Heart left ventricle (tissue), 16 donors: Measurements from ENCODE around the gene CFAP299. TPM values are rescaled to one million over a fixed set of nuclear protein-coding genes. Genes with fewer than 3 reads are reported as not detected.

ENCODE experiments used
- ATAC-seq, 4 donors: fragments of 200-7000 bp; cut with Tn5 transposase; one replicate each; pipeline ENCODE4 v1.9.1; 2020 to 2022; ENCODE audit warnings: moderate library complexity in 4 of 4, mild to moderate bottlenecking in 3 of 4, moderate number of reproducible peaks in 1 of 4
- DNase-seq, 5 donors: peaks; one replicate each; pipeline ENCODE4 v3.0.0-alpha.2; 2020
- H3K27ac ChIP-seq, 12 donors: fragments of 200-600 bp; sonication (generic) in 4 of 12; one replicate each; pipeline versions ENCODE4 v1.5.0 to v1.8.0; 2016 to 2022; ENCODE audit warnings: mild to moderate bottlenecking in 2 of 12
- H3K27me3 ChIP-seq, 9 donors: fragments of 200-600 bp; sonication (generic) in 2 of 9; one replicate each; pipeline versions ENCODE4 v1.5.1 to v1.8.0; 2016 to 2022; ENCODE audit warnings: mild to moderate bottlenecking in 3 of 9
- H3K36me3 ChIP-seq, 9 donors: fragments of 200-600 bp; sonication (generic) in 2 of 9; one replicate each; pipeline versions ENCODE4 v1.5.0 to v1.8.0; 2018 to 2022; ENCODE audit warnings: mild to moderate bottlenecking in 2 of 9
- H3K4me1 ChIP-seq, 12 donors: fragments of 200-600 bp; sonication (generic) in 4 of 12; one replicate each; pipeline versions ENCODE4 v1.5.0 to v1.8.0; 2016 to 2022; ENCODE audit warnings: mild to moderate bottlenecking in 3 of 12
- H3K4me3 ChIP-seq, 12 donors: fragments of 200-600 bp; sonication (generic) in 4 of 12; one replicate each; pipeline versions ENCODE4 v1.5.0 to v1.8.0; 2017 to 2022; ENCODE audit warnings: mild to moderate bottlenecking in 9 of 12, moderate library complexity in 4 of 12
- H3K9me3 ChIP-seq, 12 donors: fragments of 200-600 bp; sonication (generic) in 4 of 12; one replicate each; pipeline versions ENCODE4 v1.5.0 to v1.8.0; 2016 to 2022; ENCODE audit warnings: mild to moderate bottlenecking in 1 of 12
- CTCF ChIP-seq, 12 donors: fragments of 200-600 bp; sonication (generic) in 4 of 12; IDR thresholded peaks; one replicate each; pipeline versions ENCODE4 v1.5.0 to v1.8.0; 2018 to 2022; ENCODE audit warnings: antibody characterized with exemption in 12 of 12, mild to moderate bottlenecking in 5 of 12
- POLR2A ChIP-seq, 2 donors: fragments of 450-650 bp; IDR thresholded peaks; one replicate each; pipeline ENCODE4 v1.6.1; 2017; ENCODE audit warnings: antibody characterized with exemption in 2 of 2, mild to moderate bottlenecking in 2 of 2, moderate library complexity in 2 of 2
- WGBS, 4 donors: extraction: QIAGEN DNeasy Blood & Tissue Kit in 2 of 4; methylation state at CpG; one replicate each; pipeline versions ENCODE4 v1.1.5 to v1.1.7; 2013 to 2018; 5-methylcytosine and 5-hydroxymethylcytosine counted together
- intact Hi-C, 10 donors: fragments of 100-400 bp; cut with DNase I; formaldehyde crosslinking; loops; one replicate each; pipeline versions ENCODE4 v1.11.1 to v1.14.2; 2022
- polyA plus RNA-seq, 2 donors: library from polyadenylated mRNA; stranded (reverse); fragments of 200-250 nt; gene quantifications; one replicate each; pipeline ENCODE4 v1.2.3, GENCODE V29; 2013
- total RNA-seq, 9 donors: library from RNA; depleted of rRNA in 2 of 9; stranded (reverse); fragments of >200 nt in 2 of 9; fragmentation: NEBNext Ultra II Directional in 3 of 9; extraction: Animal tissue kit (Norgen Biotek cat#: 25700) in 3 of 9; gene quantifications; one replicate each; pipeline versions ENCODE4 v1.1.0 to v1.2.4, GENCODE V29; 2016 to 2023
- donor health status: ischemic (EF 13 %, LVEDD 7.1; RV severe dilation, severe dysfunction).
- donor health status: healthy with polysubstance abuse.
- donor health status: DM: no; HTN: yes; CAD: no.
- donor health status: DM: no; HTN: no; CAD: no.
- donor health status: ischemic (EF 25% LVEDD 6.9; RV normal size, moderate dysfunction).
- donor health status: ischemic (EF 25% LVEDD 5.7; RV mildly dilated, moderate dysfunction).
- donor health status: healthy.
- donor health status: DM: yes; HTN: yes; CAD: no.
- donor health status: ischemic (EF 35%, LVEDD 5.7; RV mildly dilated, moderate dysfunction).
- donor health status: nonischemic (EF 11% LVEDD 7.7; RV severe dilation, severe dysfunction).
- donor health status: DM: yes; HTN: yes; CAD: no.
- donor health status: PGD.
- donor health status: ischemic (EF 29% LVEDD 5.4; RV normal size, mild dysfunction).
- donor health status: nonischemic (EF 23%, LVEDD 6.1; RV moderate dilation, normal function).

CFAP299 gene
- total and polyA plus RNA-seq, 11 donors, result 0.25 TPM; not detected in 10

- peaks cover 0 to 5% (median 0%) of the 10 kb centered on the region in 12 donors for H3K9me3 ChIP-seq
- no peak overlapping the region for H3K4me3 ChIP-seq
- DNase-seq (no peak), ATAC-seq (no peak)
- WGBS, 4 donors, result 78 to 100% (median 93%) methylated on average over 1 of the region's 1 CpG
- no peaks in the 10 kb centered on the region for H3K27me3 ChIP-seq
- no peaks in the 10 kb centered on the region for H3K4me1 ChIP-seq
- TF ChIP-seq POLR2A (IDR thresholded peaks at IDR 0.05), result no peak
- intact Hi-C loops, result no loop called here
- H3K36me3 ChIP-seq, result no peaks in the 10 kb centered on the region
- H3K27ac ChIP-seq, result no peak overlapping the region
Observed at GRCh38 chr4:80393970-80394250, 58.4 kb downstream of the CFAP299 start.

- peak; percentile 58 to 90 (median 71) for ATAC-seq
- TF ChIP-seq CTCF (IDR thresholded peaks at IDR 0.05) (no peak), POLR2A (IDR thresholded peaks at IDR 0.05) (no peak)
- peak in 4 of 5 donors; percentile 23 to 57 (median 40) for DNase-seq
Observed at GRCh38 chr4:80407246-80407645, 71.7 kb downstream of the CFAP299 start.

GRCh38 chr4:80409809-80410208, 74.3 kb downstream of the CFAP299 start:
- Histone ChIP-seq H3K27ac (no peak overlapping the region), H3K9me3 (no peaks in the 10 kb centered on the region), H3K4me3 (no peak overlapping the region), H3K4me1 (peaks cover 0 to 3% (median 0%) of the 10 kb centered on the region in 12 donors), H3K36me3 (no peaks in the 10 kb centered on the region), H3K27me3 (no peaks in the 10 kb centered on the region)
- ATAC-seq (no peak), DNase-seq (no peak)
- TF ChIP-seq POLR2A (IDR thresholded peaks at IDR 0.05), result no peak
- no peak for TF ChIP-seq CTCF (IDR thresholded peaks at IDR 0.05)
- intact Hi-C loops, result no loop called here
- WGBS, 4 donors, result 66 to 81% (median 75%) methylated on average over 2 of the region's 2 CpGs

More at GRCh38 chr4:80407246-80407645, 71.7 kb downstream of the CFAP299 start:
- WGBS, 4 donors, result 63 to 89% (median 80%) methylated on average over 4 of the region's 4 CpGs
- no peaks in the 10 kb centered on the region for H3K36me3 ChIP-seq
- peaks cover 0 to 3% (median 0%) of the 10 kb centered on the region in 12 donors for H3K4me1 ChIP-seq
- intact Hi-C loops, result no loop called here
- H3K9me3 ChIP-seq, result no peaks in the 10 kb centered on the region
- H3K4me3 ChIP-seq, result no peak overlapping the region
- H3K27ac ChIP-seq, result no peak overlapping the region
- no peaks in the 10 kb centered on the region for H3K27me3 ChIP-seq

- H3K9me3 ChIP-seq, result no peaks in the 10 kb centered on the region
- WGBS, 4 donors, result 70 to 85% (median 76%) methylated on average over 2 of the region's 2 CpGs
- DNase-seq, result no peak
- H3K27ac ChIP-seq, result no peak overlapping the region
- peaks cover 0 to 3% (median 0%) of the 10 kb centered on the region in 12 donors for H3K4me1 ChIP-seq
- no peaks in the 10 kb centered on the region for H3K27me3 ChIP-seq
- intact Hi-C loops, result no loop called here
- no peak for ATAC-seq
- no peaks in the 10 kb centered on the region for H3K36me3 ChIP-seq
- H3K4me3 ChIP-seq, result no peak overlapping the region
- TF ChIP-seq CTCF (IDR thresholded peaks at IDR 0.05), result no peak
- no peak for TF ChIP-seq POLR2A (IDR thresholded peaks at IDR 0.05)
Observed at GRCh38 chr4:80412322-80412721, 76.8 kb downstream of the CFAP299 start.

- intact Hi-C loops, result no loop called here
- Histone ChIP-seq H3K4me1 (peaks cover 0 to 3% (median 0%) of the 10 kb centered on the region in 12 donors), H3K9me3 (no peaks in the 10 kb centered on the region), H3K27ac (no peak overlapping the region), H3K36me3 (no peaks in the 10 kb centered on the region), H3K4me3 (no peak overlapping the region), H3K27me3 (no peaks in the 10 kb centered on the region)
- DNase-seq, result no peak
- WGBS, 4 donors, result 7 to 37% (median 13%) methylated on average over 2 of the region's 2 CpGs
- TF ChIP-seq POLR2A (IDR thresholded peaks at IDR 0.05) (no peak), CTCF (IDR thresholded peaks at IDR 0.05) (no peak)
- ATAC-seq, result no peak
Observed at GRCh38 chr4:80413086-80413485, 77.6 kb downstream of the CFAP299 start.
